Sigmoid colon (tissue), 4 donors: Measurements from ENCODE around the gene PLA2G6.

Experiments
- CTCF ChIP-seq, 4 experiments: fragments of 450-650 bp in 3 of 4; fragments of 200-600 bp in 1 of 4; IDR thresholded peaks; one replicate each; pipeline ENCODE4 v1.5.1; 2016 to 2019; ENCODE audit warnings: antibody characterized with exemption in 4 of 4, mild to moderate bottlenecking in 3 of 4, moderate library complexity in 2 of 4
- POLR2A ChIP-seq, 2 donors: fragments of 450-650 bp; IDR thresholded peaks; one replicate each; pipeline ENCODE4 v1.6.1; 2016; ENCODE audit warnings: antibody characterized with exemption in 2 of 2, mild to moderate bottlenecking in 2 of 2, moderate library complexity in 2 of 2
- POLR2AphosphoS5 ChIP-seq, 4 donors: sonication (generic); formaldehyde crosslinking; IDR thresholded peaks; one replicate each; pipeline ENCODE4 v1.6.1; 2017; ENCODE audit warnings: antibody characterized with exemption in 4 of 4

- TF ChIP-seq CTCF (IDR thresholded peaks at IDR 0.05): no peak
- no peak for TF ChIP-seq POLR2AphosphoS5 (IDR thresholded peaks at IDR 0.05)
- TF ChIP-seq POLR2A (IDR thresholded peaks at IDR 0.05): no peak
These were observed 99.4 kb downstream of the PLA2G6 start for GRCh38 chr22:38081941-38082828.
